ENCODE results near the gene CA4.

DNA sequence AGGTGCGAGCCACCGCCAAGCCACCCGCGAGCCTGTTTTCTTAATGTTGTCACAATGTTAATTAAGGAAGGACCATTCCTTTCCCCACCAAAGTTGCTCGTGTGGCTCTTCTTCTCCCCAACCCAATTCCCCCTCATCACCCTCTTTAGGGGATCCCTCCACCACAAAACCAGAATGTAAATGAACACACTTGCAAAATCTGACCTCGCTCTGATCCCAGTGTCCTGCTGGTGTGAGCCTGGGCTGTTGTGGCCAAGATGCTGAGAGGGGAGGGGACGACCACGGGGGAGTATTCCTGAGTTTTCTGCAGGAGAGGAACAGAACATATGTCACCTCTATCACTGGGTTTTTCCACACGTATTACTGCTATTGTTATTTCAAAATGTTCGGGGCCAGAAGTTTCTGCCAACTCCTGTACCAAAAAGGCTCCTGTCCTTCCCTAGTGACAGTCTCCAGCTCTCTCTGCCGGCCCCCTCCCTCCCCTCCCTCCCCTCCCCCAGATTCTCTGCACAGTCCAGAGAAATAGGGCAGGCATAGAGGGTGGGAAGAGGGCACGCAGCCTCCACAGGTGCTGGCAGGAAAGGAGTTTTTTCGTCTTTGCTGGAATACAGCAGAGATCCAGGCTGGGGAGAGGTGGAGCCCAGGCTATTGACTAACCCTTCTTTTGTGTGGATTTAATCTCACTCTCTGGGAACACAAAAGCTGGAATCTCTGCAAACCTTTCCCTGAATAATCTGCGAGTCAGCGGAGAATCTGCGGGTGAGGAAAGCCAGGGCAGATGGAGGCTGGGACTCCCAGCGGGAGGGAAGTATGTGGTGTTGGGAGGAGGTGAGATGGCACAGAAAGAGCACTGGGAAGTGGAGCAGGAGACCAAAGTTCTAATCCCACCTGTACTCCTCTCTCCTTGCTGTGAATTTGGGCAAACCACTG, 4.5 kb upstream of the CA4 start:
- TF ChIP-seq GATA2 (IDR thresholded peaks at IDR 0.05; ENCODE audit: low read depth, low read length) (no peak), GATA3 (IDR thresholded peaks at IDR 0.05; ENCODE audit: low read depth, low read length) (no peak)

All from SH-SY5Y (cell line).